PC-9 (cell line): ENCODE results near the gene IGF1.

ENCODE experiments used
- CTCF ChIP-seq: fragments of 200-600 bp; sonication (generic); conservative IDR thresholded peaks from 2 replicates; pipeline ENCODE4 v1.6.1; 2017; ENCODE audit warnings: mixed run types, antibody characterized with exemption, mild to moderate bottlenecking, moderate library complexity
- EZH2 ChIP-seq: fragments of 200-600 bp; sonication (generic); IDR thresholded peaks from 2 replicates; pipeline ENCODE4 v1.8.0; 2017; ENCODE audit warnings: antibody characterized with exemption, low read depth

GRCh38 chr12:102498471-102498870, 18.1 kb upstream of the IGF1 start:
- TF ChIP-seq CTCF = no peak
- no peak for TF ChIP-seq EZH2
